ENCODE results near the gene TMEM88. TPM values are rescaled to one million over a fixed set of nuclear protein-coding genes. Genes with fewer than 3 reads are reported as not detected.

The TMEM88 gene
- total RNA-seq, 2 donors from 2014 or later, result 6.0 to 16.2 TPM

DNA sequence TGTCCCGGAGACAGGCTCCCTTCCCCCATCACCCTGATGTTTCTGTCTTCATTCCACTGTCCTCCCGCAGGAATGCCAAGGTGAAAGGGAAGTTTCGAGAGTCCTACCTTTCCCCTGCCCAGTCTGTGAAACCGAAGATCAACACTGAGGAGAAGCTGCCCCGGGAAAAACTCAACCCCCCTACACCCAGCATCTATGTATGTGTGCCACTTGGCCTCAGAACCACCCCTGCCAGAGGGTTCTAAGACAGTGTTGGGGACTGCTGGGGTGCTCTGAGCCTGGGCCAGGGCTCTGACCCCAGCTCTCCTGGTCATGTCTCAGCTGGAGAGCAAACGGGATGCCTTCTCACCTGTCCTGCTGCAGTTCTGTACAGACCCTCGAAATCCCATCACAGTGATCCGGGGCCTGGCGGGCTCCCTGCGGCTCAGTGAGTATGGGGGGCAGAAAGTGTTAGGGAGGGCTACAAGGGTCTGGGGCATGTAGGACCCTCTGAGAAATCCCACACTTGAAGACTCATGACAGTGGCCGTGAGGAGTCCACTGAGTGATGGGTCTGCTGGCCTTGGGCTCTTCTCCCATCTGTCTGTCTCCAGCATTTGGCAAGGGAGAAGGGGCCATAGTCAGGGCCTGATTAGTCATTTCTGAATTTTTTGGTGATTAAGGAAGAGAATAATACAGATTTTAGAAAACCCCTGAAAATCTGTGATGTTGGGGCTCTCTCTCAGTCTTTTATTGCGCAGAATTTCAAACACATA, 4.9 kb upstream of the TMEM88 start:
- DNase-seq (no peak), ATAC-seq (no peak)
- WGBS, 2 donors, result 71 to 87% methylated on average over 7 to 12 of the region's 12 CpGs
- H3K36me3 ChIP-seq (replicated peaks in 1 of 2; ENCODE audit: insufficient read depth in 1 of 2, low read depth in 2 of 2), result peaks cover 0 to 16% of the 10 kb centered on the region in 2 donors
- no peaks in the 10 kb centered on the region for H3K27me3 ChIP-seq
- no peak overlapping the region for H3K27ac ChIP-seq
- peaks cover 24% of the 10 kb centered on the region for H3K4me1 ChIP-seq
- no peak for TF ChIP-seq POLR2A (IDR thresholded peaks at IDR 0.05)
- TF ChIP-seq, protein P1, sequence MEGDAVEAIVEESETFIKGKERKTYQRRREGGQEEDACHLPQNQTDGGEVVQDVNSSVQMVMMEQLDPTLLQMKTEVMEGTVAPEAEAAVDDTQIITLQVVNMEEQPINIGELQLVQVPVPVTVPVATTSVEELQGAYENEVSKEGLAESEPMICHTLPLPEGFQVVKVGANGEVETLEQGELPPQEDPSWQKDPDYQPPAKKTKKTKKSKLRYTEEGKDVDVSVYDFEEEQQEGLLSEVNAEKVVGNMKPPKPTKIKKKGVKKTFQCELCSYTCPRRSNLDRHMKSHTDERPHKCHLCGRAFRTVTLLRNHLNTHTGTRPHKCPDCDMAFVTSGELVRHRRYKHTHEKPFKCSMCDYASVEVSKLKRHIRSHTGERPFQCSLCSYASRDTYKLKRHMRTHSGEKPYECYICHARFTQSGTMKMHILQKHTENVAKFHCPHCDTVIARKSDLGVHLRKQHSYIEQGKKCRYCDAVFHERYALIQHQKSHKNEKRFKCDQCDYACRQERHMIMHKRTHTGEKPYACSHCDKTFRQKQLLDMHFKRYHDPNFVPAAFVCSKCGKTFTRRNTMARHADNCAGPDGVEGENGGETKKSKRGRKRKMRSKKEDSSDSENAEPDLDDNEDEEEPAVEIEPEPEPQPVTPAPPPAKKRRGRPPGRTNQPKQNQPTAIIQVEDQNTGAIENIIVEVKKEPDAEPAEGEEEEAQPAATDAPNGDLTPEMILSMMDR (IDR thresholded peaks at IDR 0.05), result no peak
- no peak overlapping the region for H3K4me3 ChIP-seq
- intact Hi-C loops (cut with DNase I), result loop anchor here (5.0 kb wide), 1 partner anchor 108 kb away; no protein-coding TSS in a partner anchor
- H3K9me3 ChIP-seq, result no peaks in the 10 kb centered on the region

DNA sequence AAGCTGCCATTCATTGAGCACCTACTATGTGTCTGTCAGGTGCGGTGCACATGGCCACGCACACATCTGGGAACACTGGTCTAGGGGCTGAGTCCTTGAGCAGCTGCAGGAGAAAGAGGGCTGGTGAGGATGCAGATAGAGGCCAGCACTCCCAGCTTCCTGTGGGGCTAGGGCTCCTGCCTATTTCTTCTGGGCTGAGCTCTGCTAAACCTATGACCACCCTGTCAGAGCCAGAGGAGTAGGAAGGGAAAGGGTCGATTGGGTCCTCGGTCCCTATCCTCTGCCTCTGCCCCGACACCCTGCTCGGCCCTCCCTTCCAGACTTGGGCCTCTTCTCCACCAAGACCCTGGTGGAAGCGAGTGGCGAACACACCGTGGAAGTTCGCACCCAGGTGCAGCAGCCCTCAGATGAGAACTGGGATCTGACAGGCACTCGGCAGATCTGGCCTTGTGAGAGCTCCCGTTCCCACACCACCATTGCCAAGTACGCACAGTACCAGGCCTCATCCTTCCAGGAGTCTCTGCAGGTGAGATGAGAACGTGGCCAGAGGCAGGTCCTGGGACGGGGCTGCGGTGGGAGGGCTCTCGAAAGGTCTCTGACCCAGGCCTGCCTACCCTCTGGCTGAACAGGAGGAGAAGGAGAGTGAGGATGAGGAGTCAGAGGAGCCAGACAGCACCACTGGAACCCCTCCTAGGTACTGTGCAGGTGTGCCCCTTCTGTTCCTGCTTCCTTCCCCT, 4.0 kb upstream of the TMEM88 start:
- peak overlapping the region in 2 of 4 donors; percentile 60 to 65 for H3K27ac ChIP-seq
- ATAC-seq (no peak), DNase-seq (peak in 1 of 4 donors; percentile 23)
- 74 to 85% methylated on average over 9 to 17 of the region's 17 CpGs for WGBS, 2 donors
- intact Hi-C loops (cut with DNase I), result no loop called here
- H3K27me3 ChIP-seq, result no peaks in the 10 kb centered on the region
- no peak overlapping the region for H3K4me3 ChIP-seq
- H3K9me3 ChIP-seq, result no peaks in the 10 kb centered on the region
- H3K4me1 ChIP-seq, result peaks cover 24% of the 10 kb centered on the region
- TF ChIP-seq, protein P1 (IDR thresholded peaks at IDR 0.05), result no peak
- no peak for TF ChIP-seq POLR2A (IDR thresholded peaks at IDR 0.05)
- peaks cover 0 to 15% of the 10 kb centered on the region in 2 donors for H3K36me3 ChIP-seq (replicated peaks in 1 of 2; ENCODE audit: insufficient read depth in 1 of 2, low read depth in 2 of 2)

DNA sequence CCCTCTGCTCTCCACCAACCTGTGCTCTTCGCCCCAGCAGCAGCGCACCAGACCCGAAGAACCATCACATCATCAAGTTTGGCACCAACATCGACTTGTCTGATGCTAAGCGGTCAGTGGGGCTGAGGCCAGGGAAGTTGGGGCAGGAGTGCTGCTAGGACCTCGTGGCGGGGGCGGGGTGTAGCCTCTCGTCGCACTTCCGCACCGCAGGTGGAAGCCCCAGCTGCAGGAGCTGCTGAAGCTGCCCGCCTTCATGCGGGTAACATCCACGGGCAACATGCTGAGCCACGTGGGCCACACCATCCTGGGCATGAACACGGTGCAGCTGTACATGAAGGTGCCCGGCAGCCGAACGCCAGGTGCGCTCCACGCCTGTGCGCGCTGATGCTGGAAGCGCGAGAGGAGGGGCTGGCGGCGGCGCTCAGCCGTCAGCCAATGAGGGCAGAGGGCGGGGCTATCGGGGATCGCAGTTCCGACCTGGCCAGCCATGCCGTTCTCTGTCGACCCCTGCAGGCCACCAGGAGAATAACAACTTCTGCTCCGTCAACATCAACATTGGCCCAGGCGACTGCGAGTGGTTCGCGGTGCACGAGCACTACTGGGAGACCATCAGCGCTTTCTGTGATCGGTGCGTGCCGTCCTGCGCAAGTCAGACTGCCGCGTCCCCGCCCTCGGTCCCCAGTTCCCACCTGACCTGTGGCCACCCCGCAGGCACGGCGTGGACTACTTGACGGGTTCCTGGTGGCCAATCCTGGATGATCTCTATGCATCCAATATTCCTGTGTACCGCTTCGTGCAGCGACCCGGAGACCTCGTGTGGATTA, 3.2 kb upstream of the TMEM88 start:
- ATAC-seq, result peak; percentile 94
- 10 to 17% methylated on average over 28 to 59 of the region's 60 CpGs for WGBS, 2 donors
- intact Hi-C loops (cut with DNase I), result no loop called here
- peak overlapping the region in 2 of 4 donors; percentile 60 to 65 for H3K27ac ChIP-seq
- H3K9me3 ChIP-seq, result no peaks in the 10 kb centered on the region
- no peak overlapping the region for H3K4me3 ChIP-seq
- peak; percentile 95 to 97 (median 96) for DNase-seq
- no peaks in the 10 kb centered on the region for H3K27me3 ChIP-seq
- peaks cover 31% of the 10 kb centered on the region for H3K4me1 ChIP-seq
- TF ChIP-seq, protein P1 (IDR thresholded peaks at IDR 0.05), result peak; percentile 85 to 100 (median 99)
- peak in 2 of 3 donors; percentile 27 to 48 for TF ChIP-seq POLR2A (IDR thresholded peaks at IDR 0.05)
- peaks cover 0 to 9% of the 10 kb centered on the region in 2 donors for H3K36me3 ChIP-seq (replicated peaks in 1 of 2; ENCODE audit: insufficient read depth in 1 of 2, low read depth in 2 of 2)

DNA sequence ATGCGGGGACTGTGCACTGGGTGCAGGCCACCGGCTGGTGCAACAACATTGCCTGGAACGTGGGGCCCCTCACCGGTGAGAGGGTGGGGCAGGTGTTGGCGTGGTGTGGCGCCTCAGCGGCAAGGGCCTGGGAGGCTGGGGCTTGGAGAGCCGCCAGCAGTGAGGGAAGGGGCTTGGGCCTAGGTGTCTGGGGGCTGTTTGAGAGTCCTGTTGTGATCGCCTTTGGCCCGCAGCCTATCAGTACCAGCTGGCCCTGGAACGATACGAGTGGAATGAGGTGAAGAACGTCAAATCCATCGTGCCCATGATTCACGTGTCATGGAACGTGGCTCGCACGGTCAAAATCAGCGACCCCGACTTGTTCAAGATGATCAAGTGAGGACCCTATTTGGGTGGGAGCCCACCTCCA, 2.6 kb upstream of the TMEM88 start:
- Histone ChIP-seq H3K4me1 (peaks cover 34% of the 10 kb centered on the region), H3K4me3 (no peak overlapping the region), H3K9me3 (no peaks in the 10 kb centered on the region), H3K27ac (peak overlapping the region in 1 of 4 donors; percentile 60), H3K27me3 (no peaks in the 10 kb centered on the region), H3K36me3 (replicated peaks in 1 of 2; ENCODE audit: insufficient read depth in 1 of 2, low read depth in 2 of 2) (peaks cover 0 to 4% of the 10 kb centered on the region in 2 donors)
- 56 to 57% methylated on average over 19 to 20 of the region's 20 CpGs for WGBS, 2 donors
- DNase-seq (peak in 1 of 4 donors; percentile 28), ATAC-seq (no peak)
- intact Hi-C loops (cut with DNase I), result no loop called here
- TF ChIP-seq, protein P1 (IDR thresholded peaks at IDR 0.05), result no peak
- TF ChIP-seq POLR2A (IDR thresholded peaks at IDR 0.05), result no peak
